ENCODE results near the gene RSRC1. TPM values are rescaled to one million over a fixed set of nuclear protein-coding genes. Genes with fewer than 3 reads are reported as not detected.
"Not testable (repeated sequence)": the region's sequence is repeated elsewhere in the genome, so short reads cannot be mapped to it uniquely, and the experiment has no call there.

RSRC1 gene
- total RNA-seq, 1 experiment from 2014 or later, result 37.9 TPM

DNA sequence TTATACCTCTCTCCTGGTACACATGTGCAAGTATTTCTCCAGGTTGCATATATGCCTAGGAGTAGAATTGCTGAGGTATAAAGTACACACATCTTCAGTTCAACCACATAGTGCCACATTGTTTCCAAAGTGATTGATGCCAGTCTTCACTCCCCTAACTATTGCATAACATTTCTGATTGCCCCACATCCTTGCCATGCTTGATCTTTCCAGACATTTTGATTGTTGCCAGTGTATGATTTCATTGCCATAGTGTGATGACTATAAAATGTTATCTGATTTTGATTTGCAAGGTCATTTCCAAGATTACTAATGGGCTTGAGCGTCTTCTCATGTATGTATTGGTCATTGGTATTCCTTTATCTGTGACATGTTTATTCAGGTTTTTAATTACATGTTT is 400.0 kb downstream of the RSRC1 start:
- Mint-ChIP-seq H3K4me1 (no peaks in the 10 kb centered on the region), H3K36me3 (ENCODE audit: insufficient read depth in 1 of 3, low read depth in 3 of 3) (peaks cover 0 to 5% (median 4%) of the 10 kb centered on the region in 3 experiments; a peak in 2 of 7 replicates), H3K27me3 (ENCODE audit: low read depth) (no peaks in the 10 kb centered on the region; the same call in 1 of the 2 replicates), H3K9me3 (peaks cover 7 to 11% of the 10 kb centered on the region in 2 experiments; a peak in 4 of 5 replicates), H3K4me3 (no peak overlapping the region), H3K27ac (no peak overlapping the region)
- Histone ChIP-seq H3K14ac (ENCODE audit: insufficient read depth, low read length) (no peak overlapping the region), H3K79me1 (ENCODE audit: insufficient read depth, low read depth, low read length, poor library complexity, severe bottlenecking) (no peaks in the 10 kb centered on the region), H4K8ac (replicated peaks; ENCODE audit: insufficient read length, low read depth, low read length) (no peak overlapping the region), H2AK5ac (ENCODE audit: insufficient read length, low read length) (no peak overlapping the region), H2BK15ac (ENCODE audit: low read depth, low read length) (no peak overlapping the region), H3K23ac (ENCODE audit: insufficient read length, low read depth, low read length) (no peak overlapping the region), H2BK12ac (ENCODE audit: insufficient read length, low read depth, low read length) (no peak overlapping the region), H3K9me3 (ENCODE audit: control insufficient read depth, low read depth, low read length) (no peaks in the 10 kb centered on the region), H4K5ac (ENCODE audit: insufficient read length, low read depth, low read length) (no peak overlapping the region), H3K9ac (ENCODE audit: extremely low read depth, insufficient read length, low read length) (no peak overlapping the region), H4K20me1 (ENCODE audit: control insufficient read depth, insufficient read depth, insufficient read length) (no peaks in the 10 kb centered on the region), H2BK20ac (ENCODE audit: low read depth, low read length, poor library complexity, severe bottlenecking) (no peak overlapping the region), H3K4me2 (ENCODE audit: insufficient read depth, insufficient read length, low read length) (no peak overlapping the region), H3K27me3 (ENCODE audit: insufficient read depth, low read length) (no peaks in the 10 kb centered on the region), H3K56ac (ENCODE audit: insufficient read length, low read depth, low read length) (no peak overlapping the region), H3K18ac (ENCODE audit: insufficient read length, low read depth, low read length) (no peak overlapping the region), H3K23me2 (ENCODE audit: insufficient read length, low read depth, low read length, poor library complexity, severe bottlenecking) (no peaks in the 10 kb centered on the region), H4K91ac (ENCODE audit: insufficient read length, low read depth, low read length) (no peak overlapping the region), H3K4me1 (ENCODE audit: insufficient read depth, low read length) (no peaks in the 10 kb centered on the region), H2AFZ (ENCODE audit: low read length) (no peak overlapping the region), H2BK5ac (ENCODE audit: insufficient read length, low read length) (no peak overlapping the region), H3K79me2 (ENCODE audit: insufficient read depth, low read length) (no peaks in the 10 kb centered on the region), H3K27ac (ENCODE audit: insufficient read length, low read depth, low read length) (no peak overlapping the region), H3K4ac (ENCODE audit: low read depth, low read length) (no peak overlapping the region), H3T11ph (ENCODE audit: low read length) (no peak overlapping the region), H2BK120ac (ENCODE audit: low read depth, low read length, poor library complexity, severe bottlenecking) (no peak overlapping the region)
- DNase-seq, result no peak
- TF ChIP-seq, protein P1, sequence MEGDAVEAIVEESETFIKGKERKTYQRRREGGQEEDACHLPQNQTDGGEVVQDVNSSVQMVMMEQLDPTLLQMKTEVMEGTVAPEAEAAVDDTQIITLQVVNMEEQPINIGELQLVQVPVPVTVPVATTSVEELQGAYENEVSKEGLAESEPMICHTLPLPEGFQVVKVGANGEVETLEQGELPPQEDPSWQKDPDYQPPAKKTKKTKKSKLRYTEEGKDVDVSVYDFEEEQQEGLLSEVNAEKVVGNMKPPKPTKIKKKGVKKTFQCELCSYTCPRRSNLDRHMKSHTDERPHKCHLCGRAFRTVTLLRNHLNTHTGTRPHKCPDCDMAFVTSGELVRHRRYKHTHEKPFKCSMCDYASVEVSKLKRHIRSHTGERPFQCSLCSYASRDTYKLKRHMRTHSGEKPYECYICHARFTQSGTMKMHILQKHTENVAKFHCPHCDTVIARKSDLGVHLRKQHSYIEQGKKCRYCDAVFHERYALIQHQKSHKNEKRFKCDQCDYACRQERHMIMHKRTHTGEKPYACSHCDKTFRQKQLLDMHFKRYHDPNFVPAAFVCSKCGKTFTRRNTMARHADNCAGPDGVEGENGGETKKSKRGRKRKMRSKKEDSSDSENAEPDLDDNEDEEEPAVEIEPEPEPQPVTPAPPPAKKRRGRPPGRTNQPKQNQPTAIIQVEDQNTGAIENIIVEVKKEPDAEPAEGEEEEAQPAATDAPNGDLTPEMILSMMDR (conservative IDR thresholded peaks at IDR 0.05), result no peak
- WGBS (ENCODE audit: extremely low coverage, insufficient read length, low lambda C conversion rate), result no CpG with 5 or more reads among the region's 1 CpG

DNA sequence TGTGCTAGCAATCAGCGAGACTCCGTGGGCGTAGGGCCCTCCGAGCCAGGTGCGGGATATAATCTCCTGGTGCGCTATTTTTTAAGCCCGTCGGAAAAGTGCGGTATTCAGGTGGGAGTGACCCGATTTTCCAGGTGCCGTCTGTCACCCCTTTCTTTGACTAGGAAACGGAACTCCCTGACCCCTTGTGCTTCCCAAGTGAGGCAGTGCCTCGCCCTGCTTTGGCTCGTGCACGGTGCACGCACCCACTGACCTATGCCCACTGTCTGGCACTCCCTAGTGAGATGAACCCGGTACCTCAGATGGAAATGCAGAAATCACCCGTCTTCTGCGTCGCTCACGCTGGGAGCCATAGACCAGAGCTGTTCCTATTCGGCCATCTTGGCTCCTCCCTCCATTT is 406.8 kb downstream of the RSRC1 start:
- peaks cover 20 to 25% of the 10 kb centered on the region in 2 experiments for H3K9me3 Mint-ChIP-seq

More for the DNA sequence above, 406.8 kb downstream of the RSRC1 start:
- not testable (repeated sequence) for H2BK12ac ChIP-seq (ENCODE audit: insufficient read length, low read depth, low read length); H2AK5ac ChIP-seq (ENCODE audit: insufficient read length, low read length); H3K23ac ChIP-seq (ENCODE audit: insufficient read length, low read depth, low read length); H3K4me2 ChIP-seq (ENCODE audit: insufficient read depth, insufficient read length, low read length); H2AFZ ChIP-seq (ENCODE audit: low read length); H3K27ac Mint-ChIP-seq; H3K14ac ChIP-seq (ENCODE audit: insufficient read depth, low read length); H3K9me3 ChIP-seq (ENCODE audit: control insufficient read depth, low read depth, low read length); H3K9ac ChIP-seq (ENCODE audit: extremely low read depth, insufficient read length, low read length); H2BK5ac ChIP-seq (ENCODE audit: insufficient read length, low read length); H4K91ac ChIP-seq (ENCODE audit: insufficient read length, low read depth, low read length); H3K27me3 ChIP-seq (ENCODE audit: insufficient read depth, low read length); H4K5ac ChIP-seq (ENCODE audit: insufficient read length, low read depth, low read length); H3K56ac ChIP-seq (ENCODE audit: insufficient read length, low read depth, low read length); H3K4me3 Mint-ChIP-seq; H3K18ac ChIP-seq (ENCODE audit: insufficient read length, low read depth, low read length); H2BK15ac ChIP-seq (ENCODE audit: low read depth, low read length); H2BK120ac ChIP-seq (ENCODE audit: low read depth, low read length, poor library complexity, severe bottlenecking); H3K27me3 Mint-ChIP-seq (ENCODE audit: low read depth); H2BK20ac ChIP-seq (ENCODE audit: low read depth, low read length, poor library complexity, severe bottlenecking); H4K20me1 ChIP-seq (ENCODE audit: control insufficient read depth, insufficient read depth, insufficient read length); H3T11ph ChIP-seq (ENCODE audit: low read length); H3K23me2 ChIP-seq (ENCODE audit: insufficient read length, low read depth, low read length, poor library complexity, severe bottlenecking); DNase-seq; H4K8ac ChIP-seq (replicated peaks; ENCODE audit: insufficient read length, low read depth, low read length); H3K4ac ChIP-seq (ENCODE audit: low read depth, low read length); H3K79me1 ChIP-seq (ENCODE audit: insufficient read depth, low read depth, low read length, poor library complexity, severe bottlenecking); H3K4me1 ChIP-seq (ENCODE audit: insufficient read depth, low read length); H3K27ac ChIP-seq (ENCODE audit: insufficient read length, low read depth, low read length); H3K4me1 Mint-ChIP-seq; H3K79me2 ChIP-seq (ENCODE audit: insufficient read depth, low read length)
- peaks cover 4 to 17% (median 12%) of the 10 kb centered on the region in 3 experiments for H3K36me3 Mint-ChIP-seq (ENCODE audit: insufficient read depth in 1 of 3, low read depth in 3 of 3)
- no CpG with 5 or more reads among the region's 22 CpGs for WGBS (ENCODE audit: extremely low coverage, insufficient read length, low lambda C conversion rate)
